Neural cell (in vitro differentiated cells): ENCODE measurements around the gene SLC35B4. TPM values are rescaled to one million over a fixed set of nuclear protein-coding genes. Genes with fewer than 3 reads are reported as not detected.

ENCODE experiments used
- polyA plus RNA-seq: library from polyadenylated mRNA; depleted of rRNA; stranded (reverse); fragments of >200 nt; gene quantifications from 2 replicates; pipeline ENCODE4 v1.2.3, GENCODE V29; 2014

SLC35B4 gene
- polyA plus RNA-seq, 1 donor from 2014 or later: 30.1 TPM

Other genes with a start within 250 kb of the SLC35B4 start
- 3.7 and 4.9 TPM in 2 replicates for gene LRGUK, start 189.6 kb downstream of the SLC35B4 start, polyA plus RNA-seq
- gene AKR1B1, start 142.2 kb upstream of the SLC35B4 start, polyA plus RNA-seq: 202 and 265 TPM in 2 replicates
- not detected in 2 replicates for gene AKR1B10, start 210.6 kb upstream of the SLC35B4 start, polyA plus RNA-seq
- gene AKR1B15, start 232.2 kb upstream of the SLC35B4 start, polyA plus RNA-seq: not detected in 2 replicates